NOMO-1 treated with dmso at 0.1 percent for 144 hours (cell line): ENCODE results near the gene ART5.
A peak's percentile ranks its signal among the peaks of the same experiment; 100 is the strongest.

Experiments
- DNase-seq: peaks from one replicate; lab custom pipeline; 2025; ENCODE audit not compliant: unreplicated experiment; lab: John Stamatoyannopoulos, UW

The ART5 gene, protein sequence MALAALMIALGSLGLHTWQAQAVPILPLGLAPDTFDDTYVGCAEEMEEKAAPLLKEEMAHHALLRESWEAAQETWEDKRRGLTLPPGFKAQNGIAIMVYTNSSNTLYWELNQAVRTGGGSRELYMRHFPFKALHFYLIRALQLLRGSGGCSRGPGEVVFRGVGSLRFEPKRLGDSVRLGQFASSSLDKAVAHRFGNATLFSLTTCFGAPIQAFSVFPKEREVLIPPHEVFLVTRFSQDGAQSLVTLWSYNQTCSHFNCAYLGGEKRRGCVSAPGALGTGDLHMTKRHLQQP

DNA sequence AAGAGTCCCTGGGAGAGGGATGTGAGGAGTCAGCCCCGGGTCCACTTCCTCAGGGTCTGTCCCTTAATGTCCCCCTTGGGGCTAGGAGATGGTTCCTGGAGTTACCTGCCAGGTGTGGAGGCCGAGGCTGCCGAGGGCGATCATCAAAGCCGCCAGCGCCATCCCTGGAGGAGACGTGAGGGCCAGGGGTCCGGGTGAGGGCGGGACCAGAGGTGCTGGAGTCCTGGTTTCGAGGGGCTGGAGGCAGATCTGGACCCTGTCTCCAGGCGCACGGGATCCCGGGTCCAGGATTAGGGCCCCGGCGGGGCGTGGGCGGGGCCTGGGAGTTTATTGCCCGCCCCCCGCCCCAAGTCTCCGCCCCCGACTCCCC, at the start of gene ART5:
Gene ART5, minus strand, starts transcription at position 292 of the 370 bp plus-strand sequence. Its CDS starts 130 bp downstream, at position 162.
- no peak for DNase-seq

DNA sequence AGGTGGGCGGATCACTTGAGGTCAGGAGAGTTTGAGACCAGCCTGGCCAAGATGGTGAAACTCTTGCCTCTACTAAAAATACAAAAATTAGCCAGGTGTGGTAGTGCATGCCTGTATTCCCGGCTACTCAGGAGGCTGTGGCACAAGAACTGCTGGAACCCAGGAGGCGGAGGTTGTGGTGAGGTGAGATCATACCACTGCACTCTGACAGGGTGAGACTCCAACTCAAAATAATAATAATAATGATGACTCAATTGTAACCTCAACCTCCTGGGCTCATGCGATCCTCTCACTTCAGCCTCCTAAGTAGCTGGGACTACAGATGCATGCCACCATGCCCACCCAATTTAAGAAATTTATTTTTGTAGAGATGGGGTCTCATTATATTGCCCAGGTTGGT, 45.0 kb upstream of the ART5 start:
- no peak for DNase-seq

DNA sequence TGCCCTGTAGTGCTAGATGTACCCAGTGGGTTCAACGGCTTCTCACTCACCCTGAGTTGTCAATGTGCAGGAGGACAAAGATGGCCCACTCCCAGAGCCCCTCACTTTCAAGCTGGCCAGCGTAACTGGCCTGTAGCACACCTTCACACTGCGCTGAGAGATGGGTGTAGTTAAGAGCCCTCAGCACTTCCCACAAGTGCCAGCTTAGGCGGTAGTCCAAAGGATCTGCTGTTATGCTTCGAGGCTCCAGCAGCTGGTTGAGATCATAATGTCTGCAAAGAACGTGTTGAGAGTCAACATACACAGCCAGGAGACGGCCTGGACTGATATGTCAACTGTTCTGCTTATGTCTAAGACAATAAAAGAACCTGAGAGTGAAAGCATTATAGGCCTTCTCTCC, 44.1 kb upstream of the ART5 start:
- DNase-seq = no peak

DNA sequence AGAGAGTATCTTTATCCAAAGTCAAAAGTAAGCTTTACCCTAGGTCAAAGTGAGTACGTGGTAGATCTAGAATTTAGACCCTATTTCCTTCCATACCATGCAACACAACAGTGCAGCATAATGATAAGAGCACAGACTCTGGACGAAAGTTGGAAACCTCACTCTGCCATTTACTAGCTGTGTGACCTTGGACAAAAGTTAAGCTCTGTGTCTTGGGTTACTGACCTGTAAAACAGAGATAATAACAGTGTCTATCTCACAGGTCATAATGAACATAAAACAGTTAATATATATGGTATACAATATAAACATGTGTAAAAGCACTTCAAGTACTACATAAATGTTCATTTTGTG, 43.0 kb upstream of the ART5 start:
- no peak for DNase-seq

DNA sequence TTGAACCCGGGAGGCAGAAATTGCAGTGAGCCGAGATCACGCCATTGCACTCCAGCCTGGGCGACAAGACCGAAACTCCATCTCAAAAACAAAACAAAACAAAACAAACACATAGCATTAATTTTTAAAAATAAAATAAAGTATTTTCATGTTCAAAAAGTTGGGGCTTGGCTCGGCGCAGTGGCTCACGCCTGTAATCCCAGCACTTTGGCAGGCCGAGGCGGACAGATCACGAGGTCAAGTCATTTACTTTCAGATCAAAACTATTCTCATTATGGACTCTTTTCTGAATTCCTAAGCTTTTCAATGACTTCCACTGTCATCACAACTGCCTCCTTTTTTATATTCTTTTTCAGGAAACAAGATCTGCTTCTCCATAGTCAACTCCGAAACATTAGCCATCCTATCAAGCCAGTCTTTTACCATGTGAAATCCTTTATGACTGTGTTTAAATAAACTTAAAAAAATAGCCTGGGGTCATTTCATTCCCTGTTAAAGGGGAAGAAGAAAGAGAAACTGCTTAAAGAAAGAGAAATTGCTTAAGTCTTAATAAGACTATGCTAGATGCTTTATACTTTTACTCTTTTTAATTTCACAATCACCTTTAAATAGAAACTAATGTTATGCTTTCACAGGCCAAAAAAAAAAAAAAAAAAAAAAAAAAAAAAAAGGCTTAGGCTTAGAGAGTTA, 42.5 kb upstream of the ART5 start:
- DNase-seq = no peak

DNA sequence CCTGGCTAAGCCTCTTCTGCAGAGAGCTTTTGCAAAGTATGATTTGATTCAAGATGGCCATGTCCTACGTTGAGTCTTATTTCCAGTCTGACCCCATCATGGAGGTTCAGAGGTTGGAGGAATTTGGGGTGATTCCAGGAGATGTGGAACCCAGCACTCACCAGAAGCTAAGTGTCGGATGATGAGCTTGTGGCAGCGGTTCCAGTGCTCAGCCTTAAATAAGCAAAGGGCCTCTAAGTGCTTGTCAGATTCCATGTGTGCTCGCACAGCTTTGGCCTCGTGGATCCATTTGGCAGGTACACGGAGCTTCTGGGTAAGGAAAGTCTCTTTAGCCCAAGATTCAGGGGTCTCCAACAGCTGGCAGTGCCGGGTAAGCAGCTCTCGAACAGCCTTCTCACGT, 41.2 kb upstream of the ART5 start:
- DNase-seq = no peak

DNA sequence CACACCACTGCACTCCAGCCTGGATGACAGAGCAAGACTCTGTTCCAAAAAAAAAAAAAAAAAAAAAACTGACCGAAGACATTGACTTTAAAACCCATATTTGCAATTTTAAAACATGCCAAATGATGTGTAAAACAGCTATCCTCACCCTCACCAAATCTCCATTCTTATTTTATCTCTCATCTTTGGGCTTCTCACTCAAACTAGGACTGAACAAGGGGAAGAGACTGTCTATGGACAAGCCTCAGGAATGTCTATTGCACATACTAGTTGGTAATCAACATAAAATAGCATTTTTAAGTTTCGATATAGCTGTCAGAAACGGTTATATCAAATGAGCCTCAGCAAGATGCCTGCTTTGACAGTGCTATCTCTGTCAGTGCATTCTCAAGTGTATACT, 37.3 kb upstream of the ART5 start:
- DNase-seq = no peak

DNA sequence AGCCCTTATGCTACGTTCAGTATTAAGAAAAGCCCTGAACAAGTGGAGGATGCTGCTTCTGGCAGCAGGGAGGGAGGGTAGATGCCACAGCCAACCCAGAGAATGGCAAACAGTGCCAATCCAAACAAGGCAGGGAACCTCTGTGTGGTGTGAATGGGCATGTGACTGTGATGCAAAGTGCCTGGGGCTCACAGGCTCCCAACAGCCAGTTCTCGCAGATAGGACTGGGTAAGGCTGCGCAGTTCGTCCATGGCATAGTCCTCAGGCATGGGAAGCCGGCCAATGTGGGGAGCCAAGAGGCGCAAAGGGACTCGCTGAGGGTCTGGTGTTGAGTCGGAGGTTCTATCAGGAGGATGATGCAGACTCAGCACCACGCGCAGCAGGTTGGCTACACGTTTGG, 34.2 kb upstream of the ART5 start:
- DNase-seq = no peak

DNA sequence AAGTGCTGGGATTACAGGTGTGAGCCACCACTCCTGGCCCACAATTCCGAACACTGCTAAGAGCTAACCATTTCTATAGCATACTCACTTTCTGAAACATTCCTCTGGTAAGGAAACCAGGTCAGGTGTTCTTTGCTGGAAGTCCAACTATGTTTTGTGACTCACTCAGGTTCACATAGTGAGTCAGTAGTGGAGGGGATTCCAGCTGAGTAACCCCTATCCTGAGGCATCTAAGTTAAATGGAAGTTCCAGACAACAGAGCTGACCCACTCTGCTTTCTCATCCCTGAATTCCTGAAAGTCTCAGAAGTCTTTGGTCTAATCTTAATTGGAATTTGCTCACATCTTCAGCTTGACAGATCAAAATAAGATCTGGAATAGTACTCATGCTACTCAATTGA, 32.4 kb upstream of the ART5 start:
- DNase-seq = no peak

DNA sequence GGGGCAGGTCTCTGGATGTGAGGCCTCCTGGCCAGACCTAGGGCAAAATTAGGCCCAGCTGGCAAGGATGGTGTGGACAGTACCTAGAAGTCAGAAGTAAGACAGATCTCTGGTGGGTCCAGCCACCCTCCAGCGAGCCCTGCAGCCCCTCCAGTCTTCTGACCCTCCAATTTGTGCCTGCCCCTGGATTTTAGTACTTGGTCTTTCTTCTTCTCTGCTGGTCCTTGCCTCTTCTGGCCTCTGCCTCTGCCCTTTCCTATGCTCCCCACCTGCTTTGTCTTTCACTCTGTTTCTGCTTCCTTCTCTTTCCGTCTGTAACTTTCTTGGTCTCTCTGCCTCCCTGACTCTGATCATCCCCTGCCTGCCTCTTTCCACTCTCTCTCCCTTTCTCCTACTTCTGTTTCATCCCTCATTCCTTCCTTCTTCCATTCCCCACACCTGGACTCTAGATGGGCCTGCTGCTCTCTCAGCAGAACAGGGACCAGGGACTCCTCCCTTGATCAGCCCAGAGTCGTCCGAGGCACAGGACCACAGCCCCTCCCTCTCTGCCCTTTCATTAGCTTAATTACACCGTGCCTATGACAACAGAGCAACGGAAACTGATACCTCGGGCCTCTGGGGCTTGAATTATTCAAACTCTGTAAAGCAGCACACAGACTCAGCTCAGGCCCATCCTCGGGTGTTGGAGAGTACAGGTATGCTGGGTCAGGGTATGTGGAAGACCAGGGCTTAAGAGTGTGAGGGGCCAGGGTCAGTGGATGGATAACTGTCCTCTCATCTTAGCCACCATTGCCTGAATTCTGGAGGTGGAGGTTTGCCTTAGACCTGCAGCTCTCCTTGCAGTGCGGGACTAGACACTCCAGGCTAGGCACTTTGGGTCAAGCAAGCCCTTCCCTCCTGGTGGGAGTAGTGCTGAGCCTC, 29.8 kb upstream of the ART5 start, which contains the start of gene CHRNA10:
Gene CHRNA10, minus strand, starts transcription at position 51 of the 921 bp plus-strand sequence. CDS start 72 bp downstream, outside the sequence.
- DNase-seq = no peak

DNA sequence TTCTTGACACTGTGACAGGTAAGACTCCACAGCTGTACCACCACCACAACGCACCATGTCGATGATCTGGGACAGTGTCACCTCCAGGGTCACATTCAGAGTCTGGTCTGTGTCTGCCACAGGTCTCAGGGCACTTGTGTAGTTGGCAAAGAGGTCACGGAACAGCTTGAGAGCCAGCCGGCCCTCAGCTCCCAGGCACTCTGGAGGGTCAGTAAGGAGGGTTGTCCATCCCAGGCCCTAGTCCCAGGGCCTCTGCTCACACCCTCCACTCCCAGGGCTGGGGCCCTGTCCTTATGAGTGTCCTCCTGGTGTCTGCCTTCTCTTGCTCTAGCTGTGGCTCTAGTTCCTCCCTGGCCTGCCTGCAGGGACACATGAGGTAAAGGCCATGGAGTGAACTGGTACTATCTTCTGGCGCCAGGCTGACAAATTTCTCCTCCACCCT, 28.0 kb upstream of the ART5 start:
- DNase-seq = no peak

DNA sequence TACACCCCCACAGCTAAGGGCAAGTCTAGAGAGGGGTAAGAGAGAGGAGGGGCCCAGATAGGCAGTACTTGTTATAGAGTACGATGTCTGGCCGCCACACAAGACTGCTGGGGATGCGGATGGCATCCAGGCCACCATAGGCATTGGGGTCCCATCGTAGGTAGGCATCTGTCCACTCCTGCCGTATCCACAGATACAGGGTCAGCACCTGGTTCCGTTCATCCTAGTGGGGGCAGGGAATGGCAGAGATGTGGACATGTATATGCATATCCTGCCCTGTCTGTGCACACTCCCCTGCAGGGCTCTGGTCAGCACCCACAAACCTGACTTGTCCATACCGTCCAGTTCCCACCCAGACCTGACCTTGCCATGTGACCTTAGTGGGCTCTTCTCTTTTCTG, 27.3 kb upstream of the ART5 start:
- DNase-seq = no peak

DNA sequence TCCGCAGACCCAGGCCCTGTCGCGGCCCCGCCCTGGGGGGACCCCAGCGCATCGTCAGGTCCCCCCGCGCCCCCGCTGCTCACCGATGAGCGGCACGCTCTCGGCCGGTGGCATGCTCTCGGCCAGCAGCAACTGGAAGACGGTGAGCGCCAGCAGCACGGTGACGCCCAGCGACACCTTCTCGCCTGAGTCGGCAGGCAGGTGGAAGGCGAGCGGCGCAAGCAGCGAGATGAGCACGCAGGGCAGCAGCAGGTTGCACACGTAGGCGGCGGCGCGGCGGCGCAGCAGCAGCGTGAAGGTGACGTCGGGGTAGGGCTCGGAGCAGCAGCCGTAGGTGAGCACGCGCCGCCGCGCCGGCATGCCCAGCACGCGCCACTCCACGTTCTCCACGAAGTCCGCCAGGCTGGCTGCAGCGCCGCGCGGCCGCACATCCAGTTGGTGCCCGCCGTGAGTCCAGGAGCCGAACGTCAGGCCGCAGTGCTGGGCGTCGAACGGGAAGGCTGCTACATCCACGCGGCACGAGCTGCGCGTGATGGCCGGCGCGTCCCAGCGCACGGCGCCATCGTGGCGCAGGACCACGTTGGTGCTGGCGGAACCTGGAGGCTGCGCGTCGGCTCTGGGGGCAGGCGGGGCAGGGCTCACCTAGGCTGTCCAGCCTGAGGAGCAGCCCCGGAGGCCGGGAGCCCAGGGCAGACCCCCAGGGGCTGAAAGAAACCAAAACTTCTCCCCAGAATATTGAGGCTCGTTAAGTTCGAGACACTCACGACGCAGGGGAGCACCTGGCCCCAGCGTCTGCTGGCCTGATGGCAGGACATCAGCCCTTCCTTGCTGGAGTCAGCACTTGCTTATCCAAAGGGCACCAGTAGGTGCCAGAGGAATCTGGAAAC, 25.6 kb upstream of the ART5 start:
- DNase-seq = no peak

DNA sequence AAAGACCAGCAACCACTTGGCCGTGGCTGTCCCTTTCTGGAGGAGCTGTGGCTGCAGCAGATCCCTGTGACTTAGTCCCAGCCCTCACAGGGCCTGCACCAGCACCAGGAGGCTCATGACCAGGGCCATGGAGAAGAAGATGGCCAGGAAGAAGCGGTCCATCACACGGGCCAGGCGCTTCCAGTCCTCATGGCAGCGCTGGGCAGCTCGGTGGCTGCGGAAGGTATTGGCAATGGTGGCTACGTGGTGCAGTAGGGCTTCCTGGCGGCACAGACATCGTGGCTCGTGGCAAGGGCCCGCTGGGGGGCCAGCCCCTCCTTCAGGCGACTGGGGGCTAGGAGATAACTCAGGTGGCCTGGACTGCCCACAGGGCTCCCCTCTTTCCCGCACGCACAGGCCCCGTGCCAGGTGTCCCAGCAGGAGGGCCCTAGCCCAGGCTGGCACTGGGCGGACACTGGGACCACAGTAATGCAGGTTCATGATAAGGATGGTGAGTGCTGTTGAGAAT, 24.3 kb upstream of the ART5 start:
- DNase-seq = no peak

DNA sequence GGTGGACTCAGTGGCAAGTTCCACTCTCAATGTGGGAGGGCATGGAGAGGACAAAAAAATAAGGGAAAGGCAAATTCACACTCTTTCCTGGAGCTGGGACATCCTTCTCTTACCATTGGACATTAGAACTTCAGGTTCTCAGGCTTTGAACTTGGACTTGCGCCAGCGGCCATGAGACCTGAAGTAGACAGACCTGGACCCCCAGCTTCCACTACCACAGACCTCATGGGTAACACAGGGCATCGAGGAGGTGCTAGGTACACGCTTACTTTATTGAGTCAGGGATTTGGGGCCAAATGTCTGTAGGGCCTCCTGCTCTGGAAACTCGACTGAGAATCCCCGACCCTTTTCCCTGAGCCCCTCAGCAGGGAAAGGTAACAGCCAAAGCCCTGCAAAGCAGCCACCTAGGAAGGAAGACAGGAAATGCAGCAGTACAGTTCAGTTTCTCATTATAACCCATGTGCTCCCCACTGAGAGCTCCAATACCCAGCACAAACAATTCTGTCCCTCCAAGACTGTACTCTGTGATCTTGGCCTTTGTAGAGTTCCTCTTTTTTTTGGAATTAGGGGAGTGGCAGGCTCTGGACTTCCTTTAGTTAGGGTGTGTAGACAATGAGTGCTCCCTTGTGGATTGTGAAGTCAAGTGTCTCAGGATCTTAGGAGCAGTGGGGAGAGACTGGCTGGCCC, 23.7 kb upstream of the ART5 start:
- peak; percentile 9 for DNase-seq

DNA sequence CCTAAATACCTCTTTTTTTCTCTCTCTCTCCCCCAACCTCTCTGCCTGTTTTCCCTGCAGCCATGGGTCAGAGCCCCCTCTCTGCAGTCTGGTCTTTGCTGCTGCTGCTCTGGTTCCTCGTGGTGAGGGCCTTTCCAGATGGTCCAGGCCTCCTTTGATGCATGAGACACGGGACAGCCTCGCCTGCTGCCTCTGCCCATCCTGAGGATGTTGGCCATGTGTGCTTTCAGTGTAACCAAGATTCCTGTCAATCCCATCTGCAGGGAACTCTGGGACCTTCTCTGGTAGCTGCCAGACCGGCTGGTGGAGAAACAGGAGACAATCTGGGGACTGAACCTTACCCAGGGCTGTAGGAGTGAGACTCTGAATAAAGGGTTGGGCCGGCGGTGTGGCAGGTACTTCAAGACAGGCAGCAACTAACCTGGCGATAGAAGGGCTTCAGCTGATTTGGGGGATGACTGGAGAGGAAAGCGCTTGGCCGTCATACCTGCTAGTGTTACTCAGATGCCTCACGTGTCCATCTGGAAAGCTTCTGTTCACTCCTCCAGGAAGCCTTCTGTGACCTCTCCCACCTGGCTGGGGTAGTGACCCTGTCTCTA, 22.3 kb upstream of the ART5 start:
- no peak for DNase-seq

DNA sequence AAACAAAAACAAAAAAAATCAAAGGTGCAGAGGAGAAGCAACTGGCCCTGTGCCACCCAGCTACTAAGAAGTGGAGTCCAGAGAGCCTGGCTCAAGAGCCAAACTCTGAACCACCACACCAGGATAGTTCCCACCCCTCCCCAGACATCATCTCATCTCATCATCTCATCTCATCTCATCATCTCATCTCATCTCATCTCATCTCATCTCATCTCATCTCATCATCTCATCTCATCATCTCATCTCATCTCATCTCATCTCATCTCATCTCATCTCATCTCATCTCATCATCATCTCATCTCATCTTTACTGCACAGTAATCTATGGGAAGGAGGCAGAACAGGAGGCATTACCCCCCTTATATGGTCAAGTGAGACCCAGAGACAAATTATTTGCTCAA, 21.1 kb upstream of the ART5 start:
- DNase-seq = no peak

DNA sequence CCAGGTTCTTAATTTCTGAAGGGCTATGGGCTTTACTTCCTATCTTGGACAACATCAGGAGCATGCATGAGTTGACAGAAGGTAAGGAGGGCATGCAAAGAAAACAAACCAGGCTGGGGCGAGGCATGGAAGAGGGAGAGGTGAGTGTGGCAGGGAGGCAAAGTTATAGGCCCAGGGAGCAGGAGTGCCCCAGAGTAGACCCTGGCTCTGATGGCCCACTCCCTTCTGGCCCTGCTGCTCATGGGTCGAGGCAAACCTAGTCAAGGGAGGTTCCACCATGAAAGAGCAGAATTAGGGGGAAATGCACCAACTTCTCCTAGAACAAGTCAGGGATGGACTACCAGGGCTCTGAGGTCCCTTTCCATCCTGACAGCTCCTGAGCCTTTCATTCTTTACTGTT, 19.2 kb upstream of the ART5 start:
- no peak for DNase-seq
